H9 (cell line): Measurements from ENCODE around the gene TMA7B. TPM values are rescaled to one million over a fixed set of nuclear protein-coding genes. Genes with fewer than 3 reads are reported as not detected.

ENCODE experiments used
- DNase-seq: peaks from one replicate; pipeline ENCODE4 v3.0.0-alpha.2; 2017
- H2AFZ ChIP-seq: one replicate; pipeline ENCODE4 v1.6.1; 2013; ENCODE audit warnings: mild to moderate bottlenecking, low read length, control low read depth, moderate library complexity
- H2AK5ac ChIP-seq: 2 replicates; pipeline ENCODE4 v1.6.1; 2013; ENCODE audit warnings: low read length, control low read depth, mixed read lengths; ENCODE audit not compliant: insufficient read length
- H2BK120ac ChIP-seq: one replicate; pipeline ENCODE4 v1.6.1; 2013; ENCODE audit warnings: low read depth, mild to moderate bottlenecking, low read length, control low read depth, inconsistent platforms; ENCODE audit not compliant: poor library complexity, severe bottlenecking
- H2BK12ac ChIP-seq: 2 replicates; pipeline ENCODE4 v1.6.1; 2013; ENCODE audit warnings: low read length, control low read depth, mixed read lengths, low read depth; ENCODE audit not compliant: insufficient read length
- H2BK15ac ChIP-seq: 2 replicates; pipeline ENCODE4 v1.6.1; 2013; ENCODE audit warnings: low read depth, low read length, control low read depth
- H2BK20ac ChIP-seq: one replicate; pipeline ENCODE4 v1.6.1; 2013; ENCODE audit warnings: low read depth, mild to moderate bottlenecking, low read length, control low read depth, inconsistent platforms; ENCODE audit not compliant: poor library complexity, severe bottlenecking
- H2BK5ac ChIP-seq: 2 replicates; pipeline ENCODE4 v1.6.1; 2013; ENCODE audit warnings: low read length, control low read depth, mixed read lengths; ENCODE audit not compliant: insufficient read length
- H3K14ac ChIP-seq: 2 replicates; pipeline ENCODE4 v1.6.1; 2013; ENCODE audit warnings: low read length, control low read depth; ENCODE audit not compliant: insufficient read depth
- H3K18ac ChIP-seq: 2 replicates; pipeline ENCODE4 v1.6.1; 2013; ENCODE audit warnings: low read depth, mild to moderate bottlenecking, mixed read lengths, low read length, control low read depth; ENCODE audit not compliant: insufficient read length
- H3K23ac ChIP-seq: 2 replicates; pipeline ENCODE4 v1.6.1; 2013; ENCODE audit warnings: low read length, control low read depth, mixed read lengths, low read depth; ENCODE audit not compliant: insufficient read length
- H3K23me2 ChIP-seq: 2 replicates; pipeline ENCODE4 v1.6.1; 2013; ENCODE audit warnings: low read depth, mild to moderate bottlenecking, mixed read lengths, low read length, control low read depth; ENCODE audit not compliant: insufficient read length, poor library complexity, severe bottlenecking
- H3K27ac ChIP-seq: 2 replicates; pipeline ENCODE4 v1.5.1; 2013; ENCODE audit warnings: low read length, control low read depth, mixed read lengths, low read depth; ENCODE audit not compliant: insufficient read length
- H3K27me3 ChIP-seq: 2 replicates; pipeline ENCODE4 v1.6.1; 2013; ENCODE audit warnings: low read length, control low read depth, inconsistent platforms; ENCODE audit not compliant: insufficient read depth
- H3K4ac ChIP-seq: 2 replicates; pipeline ENCODE4 v1.6.1; 2013; ENCODE audit warnings: low read depth, mild to moderate bottlenecking, control low read depth, inconsistent platforms, low read length, moderate library complexity
- H3K4me1 ChIP-seq: 2 replicates; pipeline ENCODE4 v1.6.1; 2013; ENCODE audit warnings: low read length, control low read depth, inconsistent platforms; ENCODE audit not compliant: insufficient read depth
- H3K4me2 ChIP-seq: 2 replicates; pipeline ENCODE4 v1.6.1; 2013; ENCODE audit warnings: low read length, control low read depth, mixed read lengths; ENCODE audit not compliant: insufficient read length, insufficient read depth
- H3K56ac ChIP-seq: 2 replicates; pipeline ENCODE4 v1.6.1; 2013; ENCODE audit warnings: low read depth, mild to moderate bottlenecking, mixed read lengths, low read length, control low read depth; ENCODE audit not compliant: insufficient read length
- H3K79me1 ChIP-seq: 2 replicates; pipeline ENCODE4 v1.6.1; 2013; ENCODE audit warnings: low read depth, mild to moderate bottlenecking, moderate library complexity, low read length, control low read depth, inconsistent platforms; ENCODE audit not compliant: insufficient read depth, poor library complexity, severe bottlenecking
- H3K79me2 ChIP-seq: 2 replicates; pipeline ENCODE4 v1.6.1; 2013; ENCODE audit warnings: low read length, control low read depth, inconsistent platforms; ENCODE audit not compliant: insufficient read depth
- H3K9ac ChIP-seq: 2 replicates; pipeline ENCODE4 v1.6.1; 2013; ENCODE audit warnings: low read length, control low read depth, mixed read lengths; ENCODE audit not compliant: insufficient read length; ENCODE audit errors: extremely low read depth
- H3K9me3 ChIP-seq: one replicate; pipeline ENCODE4 v1.6.1; 2013; ENCODE audit warnings: low read depth, low read length, inconsistent platforms; ENCODE audit not compliant: control insufficient read depth
- H3T11ph ChIP-seq: one replicate; pipeline ENCODE4 v1.6.1; 2013; ENCODE audit warnings: mild to moderate bottlenecking, low read length, control low read depth, inconsistent platforms
- H4K20me1 ChIP-seq: one replicate; pipeline ENCODE4 v1.6.1; 2013; ENCODE audit not compliant: control insufficient read depth, insufficient read length, insufficient read depth
- H4K5ac ChIP-seq: 2 replicates; pipeline ENCODE4 v1.6.1; 2013; ENCODE audit warnings: low read depth, mild to moderate bottlenecking, mixed read lengths, low read length, control low read depth; ENCODE audit not compliant: insufficient read length
- H4K8ac ChIP-seq: replicated peaks from 2 replicates; pipeline ENCODE4 v1.6.1; 2013; ENCODE audit warnings: low read length, control low read depth, mixed read lengths, low read depth; ENCODE audit not compliant: insufficient read length
- H4K91ac ChIP-seq: 2 replicates; pipeline ENCODE4 v1.6.1; 2013; ENCODE audit warnings: low read depth, mild to moderate bottlenecking, moderate library complexity, mixed read lengths, low read length, control low read depth; ENCODE audit not compliant: insufficient read length
- H3K27ac Mint-ChIP-seq, 3 experiments: 2 replicates in 2 of 3; 3 replicates in 1 of 3; pipeline ENCODE4 v1.8.0; 2020 to 2021; ENCODE audit warnings: mixed read lengths in 3 of 3, mild to moderate bottlenecking in 1 of 3, moderate library complexity in 1 of 3
- H3K27me3 Mint-ChIP-seq: 2 replicates; pipeline ENCODE4 v1.8.0; 2021; ENCODE audit warnings: low read depth, mild to moderate bottlenecking, moderate library complexity, mixed read lengths
- H3K36me3 Mint-ChIP-seq, 3 experiments: 2 replicates in 2 of 3; 3 replicates in 1 of 3; pipeline ENCODE4 v1.8.0; 2020 to 2021; ENCODE audit warnings: low read depth in 3 of 3, mixed read lengths in 3 of 3; ENCODE audit not compliant: insufficient read depth in 1 of 3
- H3K4me1 Mint-ChIP-seq, 2 experiments: 2 replicates each; pipeline ENCODE4 v1.8.0; 2020; ENCODE audit warnings: mixed read lengths in 2 of 2
- H3K4me3 Mint-ChIP-seq, 2 experiments: 2 replicates in 1 of 2; 3 replicates in 1 of 2; pipeline ENCODE4 v1.8.0; 2020 to 2021; ENCODE audit warnings: mild to moderate bottlenecking in 2 of 2, mixed read lengths in 2 of 2, moderate library complexity in 1 of 2
- H3K9me3 Mint-ChIP-seq, 2 experiments: 2 replicates in 1 of 2; 3 replicates in 1 of 2; pipeline ENCODE4 v1.8.0; 2020; ENCODE audit warnings: mild to moderate bottlenecking in 2 of 2, mixed read lengths in 2 of 2, moderate library complexity in 1 of 2
- CTCF ChIP-seq: fragments of 200-600 bp; sonication (generic); conservative IDR thresholded peaks from 3 replicates; pipeline ENCODE4 v1.8.0; 2021; ENCODE audit warnings: antibody characterized with exemption, mild to moderate bottlenecking
- WGBS: extraction: QIAGEN DNeasy Blood & Tissue Kit; methylation state at CpG from one replicate; pipeline ENCODE4 v1.1.7; 2013; ENCODE audit warnings: missing lambda C conversion rate, low lambda C conversion rate, mixed read lengths; ENCODE audit not compliant: insufficient read length; ENCODE audit errors: extremely low coverage; 5-methylcytosine and 5-hydroxymethylcytosine counted together
- total RNA-seq: library from RNA; stranded (reverse); gene quantifications from 2 replicates; pipeline ENCODE4 v1.2.1, GENCODE V29; 2021

The TMA7B gene
- total RNA-seq, 1 experiment from 2014 or later: not detected

GRCh38 chr22:39979048-39979447 lies 18.9 kb downstream of the TMA7B start:
- H3T11ph ChIP-seq: no peak overlapping the region
- no peaks in the 10 kb centered on the region for H3K79me2 ChIP-seq
- H4K91ac ChIP-seq: no peak overlapping the region
- Mint-ChIP-seq H3K27me3 (peaks cover 47% of the 10 kb centered on the region), H3K4me1 (no peaks in the 10 kb centered on the region), H3K36me3 (no peaks in the 10 kb centered on the region), H3K4me3 (no peak overlapping the region), H3K9me3 (no peaks in the 10 kb centered on the region), H3K27ac (no peak overlapping the region)
- H2BK12ac ChIP-seq: no peak overlapping the region
- H4K8ac ChIP-seq: no peak overlapping the region
- H3K14ac ChIP-seq: no peak overlapping the region
- no peaks in the 10 kb centered on the region for H3K23me2 ChIP-seq
- H2BK20ac ChIP-seq: no peak overlapping the region
- H3K79me1 ChIP-seq: no peaks in the 10 kb centered on the region
- no peaks in the 10 kb centered on the region for H3K4me1 ChIP-seq
- no peaks in the 10 kb centered on the region for H4K20me1 ChIP-seq
- no peak overlapping the region for H2BK15ac ChIP-seq
- H3K4me2 ChIP-seq: no peak overlapping the region
- no peak overlapping the region for H2BK5ac ChIP-seq
- H2AFZ ChIP-seq: no peak overlapping the region
- no peak overlapping the region for H3K9ac ChIP-seq
- no peak overlapping the region for H3K56ac ChIP-seq
- TF ChIP-seq CTCF: no peak
- H3K27me3 ChIP-seq: no peaks in the 10 kb centered on the region
- no peak overlapping the region for H4K5ac ChIP-seq
- no peak overlapping the region for H3K4ac ChIP-seq
- H3K27ac ChIP-seq: no peak overlapping the region
- H3K23ac ChIP-seq: no peak overlapping the region
- H2AK5ac ChIP-seq: no peak overlapping the region
- no peak overlapping the region for H3K18ac ChIP-seq
- no peak overlapping the region for H2BK120ac ChIP-seq
- no peaks in the 10 kb centered on the region for H3K9me3 ChIP-seq
- no CpG with 5 or more reads among the region's 6 CpGs for WGBS
- no peak for DNase-seq
